Measurements from ENCODE around the gene DBNDD2.

DNA sequence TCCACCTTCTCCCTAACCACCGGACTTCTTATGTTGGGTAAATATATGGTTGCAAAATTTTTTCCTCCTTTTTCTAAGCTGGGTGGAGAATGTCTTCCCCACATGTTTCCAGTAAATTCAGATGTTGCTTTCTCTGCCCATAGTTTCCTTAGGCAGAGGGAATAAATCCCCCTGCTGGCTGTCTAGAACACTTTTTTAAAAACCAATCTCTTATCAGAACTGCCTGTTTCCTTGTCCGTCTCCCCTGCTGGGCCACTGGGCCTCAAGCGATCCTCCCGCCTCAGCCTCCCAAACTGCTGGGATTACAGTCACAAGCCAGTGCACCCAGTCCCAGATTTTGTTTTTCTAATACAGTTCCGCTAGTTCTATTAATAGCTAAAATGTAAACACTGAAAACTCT lies 51.5 kb downstream of the DBNDD2 start:
- no peak for TF ChIP-seq EZH2 (IDR thresholded peaks at IDR 0.05; ENCODE audit: low read depth, unreplicated experiment)
- TF ChIP-seq, protein P1, sequence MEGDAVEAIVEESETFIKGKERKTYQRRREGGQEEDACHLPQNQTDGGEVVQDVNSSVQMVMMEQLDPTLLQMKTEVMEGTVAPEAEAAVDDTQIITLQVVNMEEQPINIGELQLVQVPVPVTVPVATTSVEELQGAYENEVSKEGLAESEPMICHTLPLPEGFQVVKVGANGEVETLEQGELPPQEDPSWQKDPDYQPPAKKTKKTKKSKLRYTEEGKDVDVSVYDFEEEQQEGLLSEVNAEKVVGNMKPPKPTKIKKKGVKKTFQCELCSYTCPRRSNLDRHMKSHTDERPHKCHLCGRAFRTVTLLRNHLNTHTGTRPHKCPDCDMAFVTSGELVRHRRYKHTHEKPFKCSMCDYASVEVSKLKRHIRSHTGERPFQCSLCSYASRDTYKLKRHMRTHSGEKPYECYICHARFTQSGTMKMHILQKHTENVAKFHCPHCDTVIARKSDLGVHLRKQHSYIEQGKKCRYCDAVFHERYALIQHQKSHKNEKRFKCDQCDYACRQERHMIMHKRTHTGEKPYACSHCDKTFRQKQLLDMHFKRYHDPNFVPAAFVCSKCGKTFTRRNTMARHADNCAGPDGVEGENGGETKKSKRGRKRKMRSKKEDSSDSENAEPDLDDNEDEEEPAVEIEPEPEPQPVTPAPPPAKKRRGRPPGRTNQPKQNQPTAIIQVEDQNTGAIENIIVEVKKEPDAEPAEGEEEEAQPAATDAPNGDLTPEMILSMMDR (conservative IDR thresholded peaks at IDR 0.05; ENCODE audit: low read depth in 2 of 2), result no peak
- TF ChIP-seq POLR2AphosphoS5 (IDR thresholded peaks at IDR 0.05; ENCODE audit: low read depth), result no peak
- no peak for TF ChIP-seq ZNF331 (CRISPR knock-in tag; IDR thresholded peaks at IDR 0.05; ENCODE audit: low read depth)
- TF ChIP-seq NANOG (IDR thresholded peaks at IDR 0.05; ENCODE audit: borderline replicate concordance), result no peak

Data from GM23338 (cell line).